GM18498 (cell line): Measurements from ENCODE around the gene CCDC90B.
"Not testable (repeated sequence)": the region's sequence is repeated elsewhere in the genome, so short reads cannot be mapped to it uniquely, and the experiment has no call there.

Source experiments
- ATAC-seq: cut with Tn5 transposase; IDR thresholded peaks from one replicate; pipeline ENCODE4 v1.9.1; 2021; ENCODE audit warnings: mild to moderate bottlenecking, moderate library complexity; ENCODE audit not compliant: unreplicated experiment

CCDC90B gene, protein sequence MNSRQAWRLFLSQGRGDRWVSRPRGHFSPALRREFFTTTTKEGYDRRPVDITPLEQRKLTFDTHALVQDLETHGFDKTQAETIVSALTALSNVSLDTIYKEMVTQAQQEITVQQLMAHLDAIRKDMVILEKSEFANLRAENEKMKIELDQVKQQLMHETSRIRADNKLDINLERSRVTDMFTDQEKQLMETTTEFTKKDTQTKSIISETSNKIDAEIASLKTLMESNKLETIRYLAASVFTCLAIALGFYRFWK

GRCh38 chr11:83285771-83286528, at the start of gene CCDC90B:
CCDC90B (minus strand) TSS chr11:83286367; CDS start chr11:83285972, 395 bp downstream.
- ATAC-seq, result peak; percentile 90

DNA sequence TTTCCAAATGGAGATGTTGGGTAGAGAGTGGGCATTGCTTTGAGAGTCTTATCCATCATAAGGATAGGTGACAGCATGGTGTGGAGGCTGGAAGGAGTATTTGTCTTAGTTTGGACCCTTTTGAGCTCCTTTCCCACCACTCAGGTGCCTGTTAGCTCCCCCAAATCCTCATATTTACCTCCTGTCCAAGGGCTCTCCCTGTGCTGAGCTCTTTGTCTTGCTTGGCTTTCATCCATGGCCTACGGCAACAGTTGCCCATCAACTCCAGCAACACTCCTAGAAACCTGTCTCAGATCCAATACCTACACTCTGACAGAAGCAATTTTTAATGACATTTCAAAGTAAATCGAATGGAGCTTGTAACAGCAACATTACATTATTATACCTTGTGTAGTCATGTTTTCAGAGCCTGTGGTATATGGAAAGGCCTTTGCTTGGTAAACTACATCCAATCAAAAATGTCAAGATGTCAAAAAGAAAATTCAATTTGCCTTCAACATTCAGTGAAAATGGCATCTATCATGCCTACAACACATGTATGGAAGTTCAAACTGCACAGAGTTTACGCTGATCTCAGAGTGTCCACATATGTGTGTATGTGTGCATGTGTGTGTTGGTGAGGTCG, 49.4 kb upstream of the CCDC90B start:
- no peak for ATAC-seq

DNA sequence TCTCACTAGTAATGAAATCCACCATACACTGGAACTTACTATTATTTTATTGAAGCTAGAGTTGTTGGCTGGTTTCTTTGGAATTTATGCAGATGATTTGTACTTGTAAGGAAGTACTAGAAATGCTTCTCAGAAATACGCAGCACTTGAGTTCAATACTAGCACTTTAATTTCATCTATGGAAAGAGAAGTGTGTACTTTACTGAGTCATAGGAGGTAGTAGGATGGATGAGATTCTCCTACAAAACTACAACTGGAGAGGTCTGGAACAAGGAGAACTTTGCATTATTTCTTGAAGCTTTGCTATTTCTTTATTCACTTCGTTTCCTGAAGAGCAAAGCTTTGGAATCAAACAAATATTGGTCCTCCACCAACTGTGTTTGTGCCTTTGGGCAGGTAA, 44.1 kb upstream of the CCDC90B start:
- ATAC-seq, result no peak

- ATAC-seq, result no peak
These were observed 40.2 kb upstream of the CCDC90B start for GRCh38 chr11:83326326-83326725.

DNA sequence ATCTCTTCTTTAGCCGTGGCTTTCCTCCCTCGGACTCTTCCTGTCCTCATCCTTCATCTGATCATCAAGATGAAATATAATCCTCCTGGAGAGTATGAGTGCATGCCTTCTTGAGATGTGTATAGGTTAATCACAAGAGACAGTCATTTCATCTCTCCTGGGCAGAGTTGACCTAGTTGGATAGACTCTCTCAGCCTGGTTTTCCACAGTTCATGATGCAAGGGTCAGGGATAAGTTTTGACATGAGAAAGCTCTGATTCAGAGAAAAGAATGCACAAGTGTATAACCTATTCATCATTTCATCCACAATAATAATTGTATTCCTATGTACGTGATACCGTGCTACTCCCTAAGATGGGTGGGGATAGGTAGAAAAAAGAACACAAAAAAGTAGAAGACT, 33.2 kb upstream of the CCDC90B start:
- ATAC-seq, result no peak

DNA sequence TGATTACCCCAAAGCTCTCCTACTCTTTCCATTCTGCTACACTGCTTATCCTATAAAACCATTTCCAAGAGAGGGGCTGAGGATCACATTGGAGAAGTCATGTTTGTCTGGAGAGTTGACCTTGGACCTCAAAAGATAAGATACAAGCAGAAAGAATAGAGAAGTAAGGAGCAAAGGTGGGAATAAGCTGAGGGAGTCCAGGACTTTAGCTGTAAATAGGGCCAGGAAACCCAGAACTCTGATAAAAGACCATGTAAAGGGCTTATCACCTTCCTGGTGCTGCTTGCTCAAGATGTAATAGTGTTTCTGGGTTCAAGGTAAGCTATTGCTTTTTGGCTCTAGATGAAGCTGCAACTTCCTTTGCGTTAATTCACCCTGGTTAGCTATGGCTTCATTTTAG, 32.8 kb upstream of the CCDC90B start:
- ATAC-seq, result no peak

DNA sequence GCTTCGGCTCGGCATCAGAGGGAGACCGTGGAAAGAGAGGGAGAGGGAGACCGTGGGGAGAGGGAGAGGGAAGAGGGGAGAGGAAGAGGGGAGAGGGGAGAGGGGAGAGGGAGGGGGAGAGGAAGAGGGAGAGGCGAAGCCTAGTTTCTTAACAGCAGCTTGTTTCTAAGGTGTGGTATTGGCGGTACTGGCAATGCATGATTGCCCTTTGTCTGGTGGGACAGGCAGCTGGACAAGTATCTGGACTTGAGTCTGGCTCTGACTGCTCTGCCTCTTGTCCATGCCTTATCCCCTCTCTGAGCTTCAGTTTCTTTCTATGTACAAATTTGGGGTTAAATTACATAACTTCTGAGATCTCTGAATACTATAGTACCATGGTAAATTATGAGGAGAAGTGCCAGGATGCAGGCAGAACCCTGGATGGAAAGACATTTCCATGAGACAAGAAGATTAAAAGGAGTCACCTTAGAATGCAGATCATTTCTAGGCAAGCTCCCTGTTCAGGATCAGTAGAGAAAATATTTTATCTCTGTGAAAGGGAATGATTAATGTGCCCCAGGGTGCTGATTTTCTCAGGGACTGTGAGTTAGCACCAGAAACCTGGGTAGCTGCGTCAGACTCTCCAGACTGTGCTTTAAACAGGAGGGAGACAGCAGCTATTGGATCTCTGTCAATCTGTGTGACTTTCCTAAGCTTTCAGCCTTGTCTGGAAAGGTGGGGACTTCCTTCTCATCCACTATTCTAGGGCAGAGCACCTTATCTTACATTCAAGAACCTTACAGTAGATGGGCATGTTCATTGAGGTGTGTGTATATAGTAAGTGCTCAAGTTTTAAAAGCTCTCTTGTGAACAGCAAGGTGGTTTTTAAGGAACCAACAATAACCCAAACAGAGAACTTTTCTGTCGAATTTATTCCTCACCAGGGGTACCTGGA, 31.9 kb upstream of the CCDC90B start:
- ATAC-seq, result no peak

GRCh38 chr11:83316897-83317268, 30.7 kb upstream of the CCDC90B start:
- ATAC-seq, result not testable (repeated sequence)

GRCh38 chr11:83316143-83316896, 30.2 kb upstream of the CCDC90B start:
- ATAC-seq, result not testable (repeated sequence)

DNA sequence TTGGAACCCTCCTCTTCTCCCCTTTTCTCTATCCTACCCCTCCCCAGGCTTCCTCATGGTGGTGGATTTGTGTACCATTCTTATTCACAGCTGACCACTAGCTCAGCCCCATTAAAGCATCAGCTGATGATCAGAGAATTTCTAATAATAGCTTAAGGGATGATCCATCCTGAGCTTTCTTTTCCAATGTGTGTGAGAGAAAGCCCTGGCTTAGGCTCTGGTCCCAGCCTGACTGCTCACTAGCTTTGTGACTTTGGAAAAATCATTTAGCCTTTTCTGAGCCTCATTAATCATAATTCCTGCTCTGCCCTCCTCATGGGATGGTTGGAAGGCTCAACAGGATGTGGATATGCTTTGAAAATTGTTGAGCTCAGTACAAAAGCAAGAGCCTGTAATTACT, 26.3 kb upstream of the CCDC90B start:
- no peak for ATAC-seq

DNA sequence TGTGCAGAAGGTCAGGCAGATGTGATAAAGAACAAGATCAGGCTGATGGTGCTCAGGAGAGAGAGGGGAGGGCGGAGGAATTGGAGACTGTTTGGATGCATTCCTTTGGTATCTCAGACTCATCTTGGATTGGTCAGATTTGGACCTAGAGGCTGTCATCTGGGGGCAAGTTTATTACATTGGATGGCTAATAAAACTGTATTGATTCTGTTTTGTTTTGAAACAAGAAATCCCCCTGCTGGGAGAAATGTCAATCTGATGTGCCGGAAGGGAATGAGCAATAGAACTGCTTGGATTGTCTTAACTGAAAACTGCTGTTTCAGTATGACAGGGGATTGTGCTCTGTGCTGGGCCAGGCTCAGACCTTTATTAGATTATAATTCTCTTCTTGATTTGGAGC, 25.5 kb upstream of the CCDC90B start:
- no peak for ATAC-seq

DNA sequence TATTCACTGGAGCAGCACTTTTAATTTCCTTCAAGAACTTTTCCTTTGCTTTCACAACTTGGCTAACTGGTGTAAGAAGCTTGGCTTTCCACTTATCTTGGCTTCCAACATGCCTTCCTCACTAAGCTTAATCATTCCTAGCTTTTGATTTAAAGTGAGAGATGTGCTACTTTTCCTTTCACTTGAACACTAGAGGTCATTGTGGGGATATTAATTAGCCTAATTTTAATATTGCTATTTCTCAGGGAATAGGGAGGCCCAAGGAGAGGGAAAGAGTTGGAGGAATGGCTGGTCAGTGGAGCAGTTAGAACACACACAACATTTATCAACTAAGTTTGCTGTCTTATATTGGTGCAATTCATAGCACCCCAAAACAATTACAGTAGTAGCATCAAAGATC, 24.6 kb upstream of the CCDC90B start:
- no peak for ATAC-seq

DNA sequence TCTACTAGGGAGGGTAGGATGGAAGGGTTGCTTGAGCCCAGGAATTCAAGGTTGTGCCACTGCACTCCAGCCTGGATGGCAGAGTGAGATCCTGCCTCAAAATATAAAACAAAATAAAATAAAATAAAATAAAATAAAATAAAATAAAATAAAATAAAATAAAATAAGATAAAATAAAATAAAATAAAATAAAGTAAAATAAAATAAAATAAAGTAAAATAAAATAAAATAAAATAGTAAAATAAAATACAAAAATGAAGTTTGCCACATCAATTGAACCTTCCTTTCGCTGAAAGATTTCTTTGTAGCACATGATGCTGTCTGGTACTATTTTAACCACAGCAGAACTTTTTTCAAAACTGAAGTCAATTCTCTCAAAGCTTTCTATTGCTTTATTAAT, 22.4 kb upstream of the CCDC90B start:
- ATAC-seq, result not testable (repeated sequence)

- ATAC-seq, result no peak
These were observed 20.3 kb upstream of the CCDC90B start for GRCh38 chr11:83306200-83307080.

- ATAC-seq, result no peak
These were observed 17.1 kb upstream of the CCDC90B start for GRCh38 chr11:83303316-83303715.

- no peak for ATAC-seq
These were observed 16.0 kb upstream of the CCDC90B start for GRCh38 chr11:83302151-83302550.

DNA sequence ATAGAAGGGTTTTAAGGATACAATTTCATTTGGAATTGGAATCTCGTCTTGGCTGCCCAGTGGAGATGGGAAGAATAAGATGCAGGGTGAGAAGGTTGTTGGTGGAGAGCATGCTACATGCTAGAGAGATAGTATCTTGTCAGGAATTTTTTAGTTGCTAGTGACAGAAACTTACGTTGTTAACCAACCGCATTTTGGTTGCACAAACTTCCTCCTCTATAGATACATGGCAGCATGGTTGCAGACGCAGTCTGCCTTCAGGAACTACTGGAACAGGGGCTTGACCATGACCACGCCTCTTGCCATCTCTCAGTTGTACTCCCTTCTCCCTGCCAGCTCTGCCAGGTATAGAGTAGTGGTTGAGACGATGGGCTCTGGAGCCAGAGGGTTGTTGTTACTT, 13.5 kb upstream of the CCDC90B start:
- ATAC-seq, result no peak

- no peak for ATAC-seq
These were observed 8.0 kb upstream of the CCDC90B start for GRCh38 chr11:83294208-83294607.

- no peak for ATAC-seq
These were observed 7.2 kb upstream of the CCDC90B start for GRCh38 chr11:83293457-83293774.
